ENCODE measurements around the gene TCTN2. TPM values are rescaled to one million over a fixed set of nuclear protein-coding genes. Genes with fewer than 3 reads are reported as not detected.

Gene TCTN2
- total RNA-seq, 1 donor from 2014 or later, result 2.7 TPM

DNA sequence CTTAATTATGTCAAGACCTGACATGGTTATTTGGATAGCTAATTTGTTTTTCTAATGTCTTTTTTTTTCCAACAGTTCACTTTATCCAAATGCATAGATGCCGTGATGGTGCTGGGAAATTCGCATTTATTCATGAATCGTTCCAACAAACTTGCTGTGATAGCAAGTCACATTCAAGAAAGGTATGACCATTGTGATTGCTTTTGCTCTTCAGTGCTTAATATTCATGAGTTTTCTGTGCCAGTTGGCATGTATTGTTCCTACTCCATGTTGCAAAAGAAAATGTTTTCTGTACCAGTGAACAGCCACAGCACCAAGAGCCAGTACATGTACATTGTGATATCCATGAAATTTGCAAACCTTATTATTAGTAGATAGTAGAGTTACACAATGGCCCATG lies 25.5 kb upstream of the TCTN2 start:
- Histone ChIP-seq H3K4me1 (no peaks in the 10 kb centered on the region), H3K27me3 (no peaks in the 10 kb centered on the region), H3K9me3 (no peaks in the 10 kb centered on the region), H3K36me3 (peaks cover 20 to 53% of the 10 kb centered on the region in 2 donors), H3K27ac (no peak overlapping the region), H3K4me3 (no peak overlapping the region)
- TF ChIP-seq, protein P1, sequence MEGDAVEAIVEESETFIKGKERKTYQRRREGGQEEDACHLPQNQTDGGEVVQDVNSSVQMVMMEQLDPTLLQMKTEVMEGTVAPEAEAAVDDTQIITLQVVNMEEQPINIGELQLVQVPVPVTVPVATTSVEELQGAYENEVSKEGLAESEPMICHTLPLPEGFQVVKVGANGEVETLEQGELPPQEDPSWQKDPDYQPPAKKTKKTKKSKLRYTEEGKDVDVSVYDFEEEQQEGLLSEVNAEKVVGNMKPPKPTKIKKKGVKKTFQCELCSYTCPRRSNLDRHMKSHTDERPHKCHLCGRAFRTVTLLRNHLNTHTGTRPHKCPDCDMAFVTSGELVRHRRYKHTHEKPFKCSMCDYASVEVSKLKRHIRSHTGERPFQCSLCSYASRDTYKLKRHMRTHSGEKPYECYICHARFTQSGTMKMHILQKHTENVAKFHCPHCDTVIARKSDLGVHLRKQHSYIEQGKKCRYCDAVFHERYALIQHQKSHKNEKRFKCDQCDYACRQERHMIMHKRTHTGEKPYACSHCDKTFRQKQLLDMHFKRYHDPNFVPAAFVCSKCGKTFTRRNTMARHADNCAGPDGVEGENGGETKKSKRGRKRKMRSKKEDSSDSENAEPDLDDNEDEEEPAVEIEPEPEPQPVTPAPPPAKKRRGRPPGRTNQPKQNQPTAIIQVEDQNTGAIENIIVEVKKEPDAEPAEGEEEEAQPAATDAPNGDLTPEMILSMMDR (IDR thresholded peaks at IDR 0.05), result no peak
- no peak for DNase-seq (ENCODE audit: low spot score in 2 of 2)
- intact Hi-C loops (cut with DNase I), result no loop called here

DNA sequence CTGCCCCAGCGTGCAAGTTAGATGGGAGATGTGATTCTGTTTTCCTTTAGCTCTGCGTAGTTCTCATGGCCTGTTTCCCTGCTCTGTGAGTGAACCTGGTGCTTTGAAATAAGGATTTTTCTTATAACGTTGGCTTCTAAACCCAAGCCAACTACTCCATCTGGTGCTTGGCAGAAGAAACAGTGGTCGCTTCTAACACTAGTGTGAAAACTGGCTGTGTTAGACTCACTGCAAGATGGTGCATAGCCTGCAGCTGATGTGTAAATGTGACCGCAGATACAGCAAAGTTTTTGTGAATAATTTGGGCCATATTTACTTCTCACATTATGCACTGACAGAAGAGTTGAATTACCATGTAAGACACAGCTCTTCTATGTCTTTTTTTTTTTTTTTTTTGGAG lies 25.0 kb upstream of the TCTN2 start:
- Histone ChIP-seq H3K4me3 (no peak overlapping the region), H3K27me3 (no peaks in the 10 kb centered on the region), H3K27ac (no peak overlapping the region), H3K9me3 (no peaks in the 10 kb centered on the region), H3K36me3 (peaks cover 20 to 55% of the 10 kb centered on the region in 2 donors), H3K4me1 (no peaks in the 10 kb centered on the region)
- DNase-seq (ENCODE audit: low spot score in 2 of 2), result no peak
- TF ChIP-seq, protein P1 (IDR thresholded peaks at IDR 0.05), result no peak
- intact Hi-C loops (cut with DNase I), result no loop called here

DNA sequence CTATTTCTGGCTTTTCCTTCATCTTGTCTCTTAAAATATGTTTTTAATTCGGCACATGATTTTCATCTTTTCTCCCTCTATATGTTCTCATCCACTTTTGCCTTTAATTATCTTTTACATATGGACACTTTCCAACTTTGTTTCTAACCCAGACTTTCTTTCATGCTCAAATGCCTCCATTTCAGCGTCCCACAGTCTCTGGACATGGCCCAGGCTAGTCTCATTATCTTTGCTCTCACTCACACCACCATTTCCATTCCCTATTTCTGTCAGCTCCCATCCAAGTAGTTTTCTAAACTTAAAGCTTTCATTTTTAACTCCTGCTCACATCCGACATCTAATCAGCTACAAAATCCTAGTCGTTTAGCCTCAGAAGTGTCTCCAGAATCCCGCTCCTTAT lies 22.5 kb upstream of the TCTN2 start:
- no peak overlapping the region for H3K4me3 ChIP-seq
- intact Hi-C loops (cut with DNase I), result no loop called here
- H3K4me1 ChIP-seq, result no peaks in the 10 kb centered on the region
- H3K36me3 ChIP-seq, result peaks cover 29 to 68% of the 10 kb centered on the region in 2 donors
- DNase-seq (ENCODE audit: low spot score in 2 of 2), result no peak
- no peaks in the 10 kb centered on the region for H3K9me3 ChIP-seq
- H3K27ac ChIP-seq, result no peak overlapping the region
- H3K27me3 ChIP-seq, result no peaks in the 10 kb centered on the region
- TF ChIP-seq, protein P1 (IDR thresholded peaks at IDR 0.05), result no peak

DNA sequence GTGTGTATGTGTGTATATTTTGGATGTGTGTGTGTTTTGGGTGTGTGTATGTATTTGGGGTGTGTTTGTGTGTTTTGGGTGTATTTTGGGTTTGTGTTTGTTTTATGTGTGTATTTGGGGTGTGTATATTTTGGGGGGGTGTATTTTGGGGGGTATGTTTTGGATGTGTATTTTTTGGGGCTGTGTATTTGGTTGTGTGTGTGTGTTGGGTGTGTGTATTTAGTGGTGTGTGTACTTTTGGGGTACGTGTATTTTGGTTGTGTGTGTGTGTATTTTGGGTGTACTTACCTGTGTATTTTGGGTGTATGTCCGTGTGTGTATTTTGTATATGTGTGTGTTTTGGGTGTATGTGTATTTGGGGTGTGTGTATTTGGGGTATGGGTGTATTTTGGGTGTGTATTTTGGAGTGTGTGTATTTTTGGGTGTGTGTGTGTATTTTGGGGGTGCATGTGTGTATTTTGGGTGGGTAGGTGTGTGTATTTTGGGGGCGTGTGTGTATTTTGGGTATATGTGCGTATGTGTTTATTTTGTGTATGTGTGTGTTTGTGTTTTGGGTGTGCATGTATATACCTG lies 16.7 kb upstream of the TCTN2 start:
- intact Hi-C loops (cut with DNase I), result no loop called here
- no peaks in the 10 kb centered on the region for H3K4me1 ChIP-seq
- DNase-seq (ENCODE audit: low spot score in 2 of 2), result no peak
- H3K4me3 ChIP-seq, result no peak overlapping the region
- H3K27me3 ChIP-seq, result no peaks in the 10 kb centered on the region
- H3K36me3 ChIP-seq, result peaks cover 31 to 48% of the 10 kb centered on the region in 2 donors
- no peak overlapping the region for H3K27ac ChIP-seq
- TF ChIP-seq, protein P1 (IDR thresholded peaks at IDR 0.05), result no peak
- no peaks in the 10 kb centered on the region for H3K9me3 ChIP-seq

DNA sequence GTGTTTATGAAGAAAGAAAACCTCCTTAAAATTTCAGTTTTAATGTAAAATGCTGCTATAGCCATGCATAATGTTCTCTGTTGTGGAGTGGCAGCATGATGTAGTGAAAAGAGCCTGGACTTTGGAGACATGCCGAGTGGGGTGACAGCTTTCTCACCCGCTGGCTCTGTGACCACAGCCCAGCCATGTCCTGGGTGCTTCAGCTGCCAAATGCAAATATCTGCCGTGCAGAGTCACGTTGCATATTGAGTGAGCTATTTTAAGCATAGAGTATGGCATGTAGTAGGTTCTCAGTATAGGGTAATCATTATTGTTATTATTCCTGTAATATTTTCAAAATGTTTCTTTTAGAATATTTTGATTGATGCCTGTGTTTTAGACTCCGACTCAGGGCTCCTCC lies 15.5 kb upstream of the TCTN2 start:
- H3K4me1 ChIP-seq, result no peaks in the 10 kb centered on the region
- TF ChIP-seq, protein P1 (IDR thresholded peaks at IDR 0.05), result no peak
- no peak for DNase-seq (ENCODE audit: low spot score in 2 of 2)
- peaks cover 31 to 54% of the 10 kb centered on the region in 2 donors for H3K36me3 ChIP-seq
- H3K9me3 ChIP-seq, result no peaks in the 10 kb centered on the region
- no peak overlapping the region for H3K27ac ChIP-seq
- H3K4me3 ChIP-seq, result no peak overlapping the region
- no peaks in the 10 kb centered on the region for H3K27me3 ChIP-seq
- intact Hi-C loops (cut with DNase I), result no loop called here

DNA sequence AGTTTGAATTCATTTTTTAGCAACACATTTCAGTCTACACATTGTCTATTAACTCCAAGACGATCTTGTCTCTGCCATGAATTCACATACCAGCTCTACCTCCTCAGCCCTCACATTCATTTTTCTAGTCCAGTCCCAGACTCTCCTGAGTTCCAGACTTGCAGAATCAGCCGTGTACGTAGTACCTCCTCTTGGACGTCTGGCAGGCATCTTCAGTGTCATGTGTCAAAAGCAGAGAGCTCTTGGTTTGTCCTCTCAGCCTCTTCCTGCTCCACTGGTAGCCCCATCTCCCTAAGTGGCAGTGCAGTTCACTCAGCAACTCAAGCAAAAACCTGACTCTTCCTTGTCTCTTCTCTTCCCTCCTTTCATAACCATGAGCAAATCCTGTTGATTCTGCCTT lies 14.5 kb upstream of the TCTN2 start:
- Histone ChIP-seq H3K27me3 (no peaks in the 10 kb centered on the region), H3K36me3 (peaks cover 25 to 47% of the 10 kb centered on the region in 2 donors), H3K4me1 (no peaks in the 10 kb centered on the region), H3K9me3 (no peaks in the 10 kb centered on the region), H3K27ac (no peak overlapping the region), H3K4me3 (no peak overlapping the region)
- intact Hi-C loops (cut with DNase I), result no loop called here
- TF ChIP-seq, protein P1 (IDR thresholded peaks at IDR 0.05), result no peak
- DNase-seq (ENCODE audit: low spot score in 2 of 2), result no peak
